Stimulated activated CD8-positive, alpha-beta memory T cell treated with anti-CD3 and anti-CD28 coated beads, Interleukin-15, amount 100 ng/mL, for 24 hours (primary cell): ENCODE data around the gene PDGFB.

ENCODE experiments used
- DNase-seq: peaks from one replicate; pipeline ENCODE4 v3.0.0-alpha.2; 2020; ENCODE audit warnings: low read depth

Gene PDGFB

GRCh38 chr22:39206491-39206890, 38.3 kb downstream of the PDGFB start:
- no peak for DNase-seq

- DNase-seq, result no peak
Measured at GRCh38 chr22:39205344-39206021, 39.3 kb downstream of the PDGFB start.

- no peak for DNase-seq
Measured at GRCh38 chr22:39204216-39204615, 40.6 kb downstream of the PDGFB start.

- no peak for DNase-seq
Measured at GRCh38 chr22:39197578-39197977, 47.2 kb downstream of the PDGFB start.

GRCh38 chr22:39194098-39194497, 50.7 kb downstream of the PDGFB start:
- DNase-seq, result no peak

- no peak for DNase-seq
Measured at GRCh38 chr22:39188809-39189208, 56.0 kb downstream of the PDGFB start.

- DNase-seq, result no peak
Measured at GRCh38 chr22:39185601-39186012, 59.2 kb downstream of the PDGFB start.

GRCh38 chr22:39184586-39185577, 59.9 kb downstream of the PDGFB start:
- no peak for DNase-seq

GRCh38 chr22:39183991-39184585, 60.7 kb downstream of the PDGFB start:
- no peak for DNase-seq

GRCh38 chr22:39182478-39183030, 62.2 kb downstream of the PDGFB start:
- DNase-seq, result no peak

- DNase-seq, result no peak
Measured at GRCh38 chr22:39181778-39182177, 63.0 kb downstream of the PDGFB start.

GRCh38 chr22:39181356-39181755, 63.4 kb downstream of the PDGFB start:
- no peak for DNase-seq

GRCh38 chr22:39179841-39180335, 64.9 kb downstream of the PDGFB start:
- DNase-seq, result no peak

- DNase-seq, result no peak
Measured at GRCh38 chr22:39179401-39179827, 65.4 kb downstream of the PDGFB start.

- DNase-seq, result no peak
Measured at GRCh38 chr22:39178206-39179111, 66.3 kb downstream of the PDGFB start.

- DNase-seq, result no peak
Measured at GRCh38 chr22:39177791-39178190, 67.0 kb downstream of the PDGFB start.

- DNase-seq, result no peak
Measured at GRCh38 chr22:39177456-39177775, 67.4 kb downstream of the PDGFB start.

GRCh38 chr22:39176714-39177455, 67.9 kb downstream of the PDGFB start:
- no peak for DNase-seq

- no peak for DNase-seq
Measured at GRCh38 chr22:39176143-39176713, 68.6 kb downstream of the PDGFB start.
